AG09319 (cell line): ENCODE results near the gene PDE4D.

Source experiments
- DNase-seq: peaks from one replicate; pipeline ENCODE4 v3.0.0-alpha.2; 2010; ENCODE audit warnings: low read depth; ENCODE audit errors: extremely low read depth
- CTCF ChIP-seq: IDR thresholded peaks from 2 replicates; pipeline ENCODE4 v1.5.1; 2011; ENCODE audit warnings: low read depth, mild to moderate bottlenecking, inconsistent platforms, low read length, moderate library complexity

The PDE4D gene

GRCh38 chr5:59209758-59210359 lies 683.7 kb downstream of the PDE4D start:
- no peak for DNase-seq
- no peak for TF ChIP-seq CTCF

- TF ChIP-seq CTCF = no peak
- DNase-seq = no peak
Measured at GRCh38 chr5:59208474-59208873, 685.1 kb downstream of the PDE4D start.

- no peak for TF ChIP-seq CTCF
- no peak for DNase-seq
Measured at GRCh38 chr5:59207401-59207800, 686.1 kb downstream of the PDE4D start.

GRCh38 chr5:59206132-59206581 lies 687.4 kb downstream of the PDE4D start:
- TF ChIP-seq CTCF = no peak
- no peak for DNase-seq

GRCh38 chr5:59204114-59204897 lies 689.2 kb downstream of the PDE4D start:
- no peak for DNase-seq
- no peak for TF ChIP-seq CTCF

GRCh38 chr5:59199868-59200267 lies 693.7 kb downstream of the PDE4D start:
- no peak for DNase-seq
- TF ChIP-seq CTCF = no peak

- DNase-seq = no peak
- TF ChIP-seq CTCF = no peak
Measured at GRCh38 chr5:59198832-59199231, 694.7 kb downstream of the PDE4D start.
